Osteocyte (in vitro differentiated cells): Measurements from ENCODE around the gene MYH7. TPM values are rescaled to one million over a fixed set of nuclear protein-coding genes. Genes with fewer than 3 reads are reported as not detected.

Experiments
- DNase-seq: peaks from one replicate; pipeline ENCODE4 v3.0.0; 2021; ENCODE audit warnings: mixed read lengths; ENCODE audit not compliant: unreplicated experiment; ENCODE audit errors: extremely low spot score
- H3K27ac Mint-ChIP-seq: one replicate; pipeline ENCODE4 v1.8.0; 2021; ENCODE audit warnings: mild to moderate bottlenecking, mixed read lengths; ENCODE audit not compliant: unreplicated experiment
- H3K27me3 Mint-ChIP-seq: one replicate; pipeline ENCODE4 v1.8.0; 2021; ENCODE audit warnings: mixed read lengths; ENCODE audit not compliant: unreplicated experiment
- H3K36me3 Mint-ChIP-seq: one replicate; pipeline ENCODE4 v1.8.0; 2021; ENCODE audit warnings: mixed read lengths; ENCODE audit not compliant: unreplicated experiment
- H3K4me1 Mint-ChIP-seq: one replicate; pipeline ENCODE4 v1.8.0; 2021; ENCODE audit warnings: mixed read lengths; ENCODE audit not compliant: unreplicated experiment
- H3K4me3 Mint-ChIP-seq: one replicate; pipeline ENCODE4 v1.8.0; 2021; ENCODE audit warnings: mild to moderate bottlenecking, moderate library complexity, mixed read lengths; ENCODE audit not compliant: unreplicated experiment
- H3K9me3 Mint-ChIP-seq: one replicate; pipeline ENCODE4 v1.8.0; 2021; ENCODE audit warnings: mixed read lengths; ENCODE audit not compliant: unreplicated experiment
- total RNA-seq: library from RNA; stranded (reverse); gene quantifications from 2 replicates; pipeline ENCODE4 v1.2.1, GENCODE V29; 2021
- TF ChIP-seq, protein P1 (sequence below): fragments of 200-600 bp; sonication (generic); IDR thresholded peaks from 2 replicates; pipeline ENCODE4 v1.5.0; 2021; ENCODE audit warnings: antibody characterized with exemption, mild to moderate bottlenecking, moderate library complexity

MYH7 gene
- total RNA-seq, 1 donor from 2014 or later = not detected

- no peak for DNase-seq
- no peaks in the 10 kb centered on the region for H3K9me3 Mint-ChIP-seq
- TF ChIP-seq, protein P1, sequence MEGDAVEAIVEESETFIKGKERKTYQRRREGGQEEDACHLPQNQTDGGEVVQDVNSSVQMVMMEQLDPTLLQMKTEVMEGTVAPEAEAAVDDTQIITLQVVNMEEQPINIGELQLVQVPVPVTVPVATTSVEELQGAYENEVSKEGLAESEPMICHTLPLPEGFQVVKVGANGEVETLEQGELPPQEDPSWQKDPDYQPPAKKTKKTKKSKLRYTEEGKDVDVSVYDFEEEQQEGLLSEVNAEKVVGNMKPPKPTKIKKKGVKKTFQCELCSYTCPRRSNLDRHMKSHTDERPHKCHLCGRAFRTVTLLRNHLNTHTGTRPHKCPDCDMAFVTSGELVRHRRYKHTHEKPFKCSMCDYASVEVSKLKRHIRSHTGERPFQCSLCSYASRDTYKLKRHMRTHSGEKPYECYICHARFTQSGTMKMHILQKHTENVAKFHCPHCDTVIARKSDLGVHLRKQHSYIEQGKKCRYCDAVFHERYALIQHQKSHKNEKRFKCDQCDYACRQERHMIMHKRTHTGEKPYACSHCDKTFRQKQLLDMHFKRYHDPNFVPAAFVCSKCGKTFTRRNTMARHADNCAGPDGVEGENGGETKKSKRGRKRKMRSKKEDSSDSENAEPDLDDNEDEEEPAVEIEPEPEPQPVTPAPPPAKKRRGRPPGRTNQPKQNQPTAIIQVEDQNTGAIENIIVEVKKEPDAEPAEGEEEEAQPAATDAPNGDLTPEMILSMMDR = no peak
- H3K27me3 Mint-ChIP-seq = peaks cover 23% of the 10 kb centered on the region
- H3K36me3 Mint-ChIP-seq = no peaks in the 10 kb centered on the region
- H3K4me1 Mint-ChIP-seq = peaks cover 4% of the 10 kb centered on the region
- H3K4me3 Mint-ChIP-seq = no peak overlapping the region
- H3K27ac Mint-ChIP-seq = no peak overlapping the region
Observed at GRCh38 chr14:23378612-23379220, 56.7 kb downstream of the MYH7 start.

GRCh38 chr14:23377573-23378563 is 57.6 kb downstream of the MYH7 start:
- TF ChIP-seq, protein P1 = no peak
- Mint-ChIP-seq H3K36me3 (no peaks in the 10 kb centered on the region), H3K4me3 (no peak overlapping the region), H3K27ac (no peak overlapping the region), H3K9me3 (no peaks in the 10 kb centered on the region), H3K27me3 (peaks cover 24% of the 10 kb centered on the region), H3K4me1 (peaks cover 4% of the 10 kb centered on the region)
- no peak for DNase-seq

GRCh38 chr14:23377198-23377550 is 58.3 kb downstream of the MYH7 start:
- Mint-ChIP-seq H3K4me1 (peaks cover 4% of the 10 kb centered on the region), H3K36me3 (no peaks in the 10 kb centered on the region), H3K9me3 (no peaks in the 10 kb centered on the region), H3K27ac (no peak overlapping the region), H3K27me3 (peaks cover 24% of the 10 kb centered on the region), H3K4me3 (no peak overlapping the region)
- DNase-seq = no peak
- TF ChIP-seq, protein P1 = no peak

DNA sequence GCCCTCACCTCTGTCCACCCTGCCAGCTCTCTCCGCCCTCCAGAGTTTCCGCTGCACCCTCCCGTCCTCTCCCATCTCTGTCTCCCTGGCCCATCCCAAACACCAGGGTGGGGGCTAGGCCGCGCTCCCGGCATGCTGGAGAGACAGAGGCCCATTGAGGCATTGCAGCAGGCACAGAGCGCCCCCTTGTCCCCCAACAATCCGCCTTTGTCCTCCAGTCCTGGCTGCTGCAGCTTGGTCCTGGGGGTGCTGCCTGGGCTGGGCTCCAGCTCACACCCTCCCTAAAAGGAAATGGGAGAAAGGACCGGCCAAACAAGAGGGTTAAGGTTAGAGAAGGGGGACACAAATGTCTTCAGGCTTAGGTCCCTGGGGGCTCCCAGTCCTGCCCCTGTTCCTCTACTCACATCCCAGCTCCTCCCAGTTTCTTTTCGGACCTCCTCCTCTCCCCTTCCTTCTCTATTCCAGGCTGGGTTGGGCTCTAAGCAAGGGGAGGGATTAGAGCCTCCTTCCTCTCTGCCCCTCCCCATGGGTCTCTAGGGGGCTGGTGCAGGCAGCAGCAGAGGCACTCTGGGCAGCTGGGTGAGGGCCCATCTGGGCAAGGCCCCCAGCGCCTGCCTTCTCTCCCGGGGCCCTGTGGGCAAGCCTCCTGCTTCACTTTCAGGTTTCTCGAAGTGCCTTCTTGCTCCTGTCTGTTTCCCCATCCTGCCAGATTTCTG is 58.8 kb downstream of the MYH7 start, which contains the start of gene CMTM5:
TSS of gene CMTM5 (plus strand) at position 565 of the 716 bp plus-strand sequence. CDS start 206 bp downstream, outside the sequence.
- Mint-ChIP-seq H3K4me3 (no peak within 1 kb of the TSS), H3K27ac (no peak within 1 kb of the TSS), H3K4me1 (peaks cover 4% of the 10 kb centered on the region), H3K27me3 (peaks cover 19% of the 10 kb centered on the region), H3K9me3 (no peaks in the 10 kb centered on the region), H3K36me3 (no peaks in the 10 kb centered on the region)
- DNase-seq = no peak
- TF ChIP-seq, protein P1 = no peak
